Upper lobe of right lung (tissue), 1 donor: ENCODE results near the gene KCNC1. TPM values are rescaled to one million over a fixed set of nuclear protein-coding genes. Genes with fewer than 3 reads are reported as not detected.

Source experiments
- ATAC-seq: fragments of 200-7000 bp; cut with Tn5 transposase; one replicate; pipeline ENCODE4 v1.9.1; 2020; ENCODE audit warnings: mild to moderate bottlenecking, moderate library complexity
- DNase-seq: peaks from one replicate; pipeline ENCODE4 v3.0.0-alpha.2; 2020
- H3K27ac ChIP-seq: fragments of 200-600 bp; one replicate; pipeline ENCODE4 v1.8.0; 2022
- H3K27me3 ChIP-seq: fragments of 200-600 bp; one replicate; pipeline ENCODE4 v1.8.0; 2022; ENCODE audit warnings: mild to moderate bottlenecking
- H3K36me3 ChIP-seq: fragments of 200-600 bp; one replicate; pipeline ENCODE4 v1.8.0; 2022
- H3K4me1 ChIP-seq: fragments of 200-600 bp; one replicate; pipeline ENCODE4 v1.8.0; 2022
- H3K4me3 ChIP-seq: fragments of 200-600 bp; one replicate; pipeline ENCODE4 v1.8.0; 2022; ENCODE audit warnings: mild to moderate bottlenecking
- H3K9me3 ChIP-seq: fragments of 200-600 bp; one replicate; pipeline ENCODE4 v1.8.0; 2022
- CTCF ChIP-seq: fragments of 200-600 bp; IDR thresholded peaks from one replicate; pipeline ENCODE4 v1.8.0; 2022; ENCODE audit warnings: antibody characterized with exemption
- intact Hi-C: fragments of 100-400 bp; cut with DNase I; formaldehyde crosslinking; loops from one replicate; pipeline ENCODE4 v1.11.0; 2022
- total RNA-seq: library from RNA; stranded (reverse); fragmentation: NEBNext Ultra II Directional; extraction: Animal tissue kit (Norgen Biotek cat#: 25700); gene quantifications from one replicate; pipeline ENCODE4 v1.2.1, GENCODE V29; 2021
- donor health status: DM: no; HTN: yes; CAD: no; lungs with severe emphysema.

The KCNC1 gene
- total RNA-seq, 1 donor from 2014 or later, result not detected

DNA sequence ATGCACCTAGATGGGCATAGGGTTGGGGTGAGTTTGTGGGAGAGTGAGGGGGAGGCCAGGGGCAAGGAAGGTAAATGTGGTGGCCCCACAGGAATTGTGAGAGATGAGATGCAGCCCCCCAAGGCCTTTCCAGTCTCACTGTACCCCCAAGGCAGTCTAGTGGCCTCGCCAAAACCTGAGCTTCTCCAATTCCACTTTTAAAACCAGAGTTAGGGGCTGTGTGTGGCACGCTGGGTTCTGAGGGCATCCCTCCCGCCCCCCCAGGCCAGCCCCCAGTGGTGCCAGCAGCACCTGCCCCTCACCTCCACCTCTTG, 40.4 kb downstream of the KCNC1 start:
- H3K27me3 ChIP-seq, result no peaks in the 10 kb centered on the region
- no peak overlapping the region for H3K4me3 ChIP-seq
- intact Hi-C loops, result no loop called here
- TF ChIP-seq CTCF, result no peak
- no peak for ATAC-seq
- H3K9me3 ChIP-seq, result no peaks in the 10 kb centered on the region
- H3K36me3 ChIP-seq, result no peaks in the 10 kb centered on the region
- DNase-seq, result no peak
- H3K27ac ChIP-seq, result no peak overlapping the region
- no peaks in the 10 kb centered on the region for H3K4me1 ChIP-seq

GRCh38 chr11:17775507-17776211, 41.1 kb downstream of the KCNC1 start:
- no peak for DNase-seq
- intact Hi-C loops, result no loop called here
- no peak for ATAC-seq
- Histone ChIP-seq H3K27ac (no peak overlapping the region), H3K36me3 (no peaks in the 10 kb centered on the region), H3K27me3 (no peaks in the 10 kb centered on the region), H3K4me1 (no peaks in the 10 kb centered on the region), H3K9me3 (no peaks in the 10 kb centered on the region), H3K4me3 (no peak overlapping the region)
- no peak for TF ChIP-seq CTCF

DNA sequence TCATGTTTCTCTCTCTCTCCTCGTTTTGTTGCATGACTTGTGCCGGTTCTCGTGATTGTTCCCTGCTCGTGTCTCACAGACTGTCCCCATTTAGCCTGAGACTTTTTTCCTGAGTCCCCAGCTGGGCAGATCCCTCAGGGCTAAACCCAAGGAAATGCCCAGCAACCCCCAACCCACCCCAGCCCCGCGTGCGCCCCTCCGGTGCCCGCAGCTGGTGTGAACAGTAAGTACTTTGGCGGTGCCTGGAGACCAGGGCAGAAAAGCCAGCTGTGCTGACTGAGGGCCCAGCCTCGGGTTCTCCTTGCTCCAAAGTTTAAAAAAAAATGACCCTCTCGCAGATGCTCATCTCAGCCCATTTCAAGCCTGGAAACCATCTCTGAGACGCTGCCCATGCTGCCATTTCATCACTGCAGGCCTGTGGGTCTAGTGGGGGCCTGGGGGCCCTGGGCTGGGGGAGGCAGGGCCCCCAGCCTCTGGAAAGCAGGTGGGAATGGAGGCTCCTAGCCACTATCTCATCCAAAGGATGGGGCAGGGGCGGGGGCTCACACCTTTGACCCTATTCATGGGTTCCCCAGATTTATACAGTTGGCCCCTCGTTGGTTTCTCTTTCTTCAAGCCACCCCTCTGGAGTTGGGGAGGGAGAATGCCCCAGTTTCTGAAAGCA, 41.8 kb downstream of the KCNC1 start:
- DNase-seq, result no peak
- TF ChIP-seq CTCF, result no peak
- Histone ChIP-seq H3K9me3 (no peaks in the 10 kb centered on the region), H3K27me3 (no peaks in the 10 kb centered on the region), H3K27ac (no peak overlapping the region), H3K4me1 (no peaks in the 10 kb centered on the region), H3K4me3 (no peak overlapping the region), H3K36me3 (no peaks in the 10 kb centered on the region)
- intact Hi-C loops, result no loop called here
- ATAC-seq, result no peak

GRCh38 chr11:17777086-17777737, 42.6 kb downstream of the KCNC1 start:
- intact Hi-C loops, result no loop called here
- ATAC-seq (no peak), DNase-seq (no peak)
- H3K27me3 ChIP-seq, result no peaks in the 10 kb centered on the region
- H3K9me3 ChIP-seq, result no peaks in the 10 kb centered on the region
- H3K27ac ChIP-seq, result no peak overlapping the region
- H3K36me3 ChIP-seq, result no peaks in the 10 kb centered on the region
- H3K4me3 ChIP-seq, result no peak overlapping the region
- TF ChIP-seq CTCF, result no peak
- H3K4me1 ChIP-seq, result no peaks in the 10 kb centered on the region

- DNase-seq (no peak), ATAC-seq (no peak)
- no peaks in the 10 kb centered on the region for H3K36me3 ChIP-seq
- H3K4me1 ChIP-seq, result no peaks in the 10 kb centered on the region
- no peak for TF ChIP-seq CTCF
- intact Hi-C loops, result no loop called here
- H3K27ac ChIP-seq, result no peak overlapping the region
- H3K4me3 ChIP-seq, result no peak overlapping the region
- H3K9me3 ChIP-seq, result no peaks in the 10 kb centered on the region
- no peaks in the 10 kb centered on the region for H3K27me3 ChIP-seq
Observed at GRCh38 chr11:17777738-17778091, 43.1 kb downstream of the KCNC1 start.
